ENCODE data around the gene HIPK2. TPM values are rescaled to one million over a fixed set of nuclear protein-coding genes. Genes with fewer than 3 reads are reported as not detected.

HIPK2 gene
- polyA plus RNA-seq, 1 donor (not counting 4 experiments of a cell fraction or from before 2014, with no cell fraction given): 5.8 TPM

DNA sequence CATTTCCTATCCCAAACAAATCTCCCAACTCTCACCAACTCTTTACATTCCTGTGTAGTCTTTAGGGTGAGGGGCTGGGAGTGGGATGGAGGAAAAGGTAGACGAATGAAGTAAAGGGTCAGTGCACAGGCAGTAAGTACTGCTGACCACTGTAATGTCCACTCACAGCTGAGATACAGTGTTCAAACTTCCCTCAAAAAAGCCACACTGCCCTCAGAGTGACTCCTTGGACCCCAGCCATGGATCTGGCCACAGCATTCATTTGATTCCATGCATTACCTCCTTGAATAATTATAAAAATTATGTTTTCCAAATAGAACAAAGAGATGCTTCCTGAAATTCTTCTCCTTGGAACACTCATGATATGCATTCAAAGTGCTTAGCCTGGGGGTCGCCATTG is 19.8 kb upstream of the HIPK2 start:
- no peaks in the 10 kb centered on the region for H4K20me1 ChIP-seq (ENCODE audit: control insufficient read depth, extremely low read depth, insufficient read depth, low read length)
- H3K4me1 ChIP-seq (ENCODE audit: control insufficient read depth, extremely low read depth, insufficient read depth, low read length): peaks cover 10% of the 10 kb centered on the region
- FAIRE-seq: no peak
- H3K4me2 ChIP-seq (ENCODE audit: control insufficient read depth, extremely low read depth, insufficient read depth, low read depth, low read length): no peak overlapping the region
- H3K79me2 ChIP-seq (ENCODE audit: control insufficient read depth, insufficient read depth, low read length): no peaks in the 10 kb centered on the region
- dilution Hi-C loops (cut with MboI; ENCODE audit: extremely low pct_ligation_motif_present, low sequenced_read_pairs): no loop called here
- no peaks in the 10 kb centered on the region for H3K36me3 ChIP-seq (ENCODE audit: control insufficient read depth in 2 of 2, extremely low read depth in 1 of 2, insufficient read depth in 2 of 2, low read length in 2 of 2)
- no peak overlapping the region for H3K27ac ChIP-seq (ENCODE audit: control insufficient read depth, insufficient read depth, low read length)
- DNase-seq (ENCODE audit: low read depth, low spot score): no peak
- TF ChIP-seq EZH2 (IDR thresholded peaks at IDR 0.05; ENCODE audit: low read length): no peak
- TF ChIP-seq, protein P1, sequence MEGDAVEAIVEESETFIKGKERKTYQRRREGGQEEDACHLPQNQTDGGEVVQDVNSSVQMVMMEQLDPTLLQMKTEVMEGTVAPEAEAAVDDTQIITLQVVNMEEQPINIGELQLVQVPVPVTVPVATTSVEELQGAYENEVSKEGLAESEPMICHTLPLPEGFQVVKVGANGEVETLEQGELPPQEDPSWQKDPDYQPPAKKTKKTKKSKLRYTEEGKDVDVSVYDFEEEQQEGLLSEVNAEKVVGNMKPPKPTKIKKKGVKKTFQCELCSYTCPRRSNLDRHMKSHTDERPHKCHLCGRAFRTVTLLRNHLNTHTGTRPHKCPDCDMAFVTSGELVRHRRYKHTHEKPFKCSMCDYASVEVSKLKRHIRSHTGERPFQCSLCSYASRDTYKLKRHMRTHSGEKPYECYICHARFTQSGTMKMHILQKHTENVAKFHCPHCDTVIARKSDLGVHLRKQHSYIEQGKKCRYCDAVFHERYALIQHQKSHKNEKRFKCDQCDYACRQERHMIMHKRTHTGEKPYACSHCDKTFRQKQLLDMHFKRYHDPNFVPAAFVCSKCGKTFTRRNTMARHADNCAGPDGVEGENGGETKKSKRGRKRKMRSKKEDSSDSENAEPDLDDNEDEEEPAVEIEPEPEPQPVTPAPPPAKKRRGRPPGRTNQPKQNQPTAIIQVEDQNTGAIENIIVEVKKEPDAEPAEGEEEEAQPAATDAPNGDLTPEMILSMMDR (optimal IDR thresholded peaks at IDR 0.05 in 1 of 3, IDR thresholded peaks at IDR 0.05 in 1 of 3, conservative IDR thresholded peaks at IDR 0.05 in 1 of 3; ENCODE audit: extremely low read depth in 1 of 3, insufficient read depth in 2 of 3, low read length in 3 of 3): no peak
- H3K4me3 ChIP-seq (ENCODE audit: control insufficient read depth in 2 of 3, extremely low read depth in 1 of 3, insufficient read depth in 2 of 3, low read depth in 1 of 3, low read length in 3 of 3): no peak overlapping the region
- no peaks in the 10 kb centered on the region for H3K9me3 ChIP-seq (ENCODE audit: control insufficient read depth, low read depth, low read length)
- H3K27me3 ChIP-seq (ENCODE audit: control insufficient read depth, extremely low read depth, insufficient read depth, low read length): no peaks in the 10 kb centered on the region
- no peak overlapping the region for H3K9ac ChIP-seq (ENCODE audit: control insufficient read depth, extremely low read depth, insufficient read depth, low read length)
- H3K9me1 ChIP-seq (ENCODE audit: control insufficient read depth, extremely low read depth, insufficient read depth, low read length): no peaks in the 10 kb centered on the region
- H2AFZ ChIP-seq (ENCODE audit: control insufficient read depth, low read length): no peak overlapping the region

DNA sequence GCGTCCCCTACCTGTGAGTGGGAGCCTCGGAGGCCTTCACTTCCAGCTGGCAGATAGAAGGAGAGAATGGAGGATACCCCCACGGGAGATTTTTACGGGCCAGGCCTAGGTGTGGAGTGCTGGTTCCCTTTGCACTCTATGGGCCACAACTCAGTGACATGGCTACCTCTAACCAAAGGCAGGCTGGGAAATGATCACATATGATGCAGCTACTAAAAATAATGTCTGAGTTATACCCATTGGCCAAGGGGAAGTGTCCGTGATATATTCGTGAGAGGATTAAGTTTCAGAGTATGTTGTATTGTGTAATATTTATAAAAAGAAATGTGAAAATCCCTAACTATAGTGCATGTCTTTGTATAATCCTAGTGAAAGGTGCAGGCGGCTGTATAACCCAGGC is 13.5 kb upstream of the HIPK2 start:
- H3K4me3 ChIP-seq (ENCODE audit: control insufficient read depth in 2 of 3, extremely low read depth in 1 of 3, insufficient read depth in 2 of 3, low read depth in 1 of 3, low read length in 3 of 3): no peak overlapping the region
- dilution Hi-C loops (cut with MboI; ENCODE audit: extremely low pct_ligation_motif_present, low sequenced_read_pairs): no loop called here
- no peak overlapping the region for H3K4me2 ChIP-seq (ENCODE audit: control insufficient read depth, extremely low read depth, insufficient read depth, low read depth, low read length)
- H3K36me3 ChIP-seq (ENCODE audit: control insufficient read depth in 2 of 2, extremely low read depth in 1 of 2, insufficient read depth in 2 of 2, low read length in 2 of 2): no peaks in the 10 kb centered on the region
- no peaks in the 10 kb centered on the region for H3K9me3 ChIP-seq (ENCODE audit: control insufficient read depth, low read depth, low read length)
- no peak for DNase-seq (ENCODE audit: low read depth, low spot score)
- H3K9ac ChIP-seq (ENCODE audit: control insufficient read depth, extremely low read depth, insufficient read depth, low read length): no peak overlapping the region
- no peaks in the 10 kb centered on the region for H3K9me1 ChIP-seq (ENCODE audit: control insufficient read depth, extremely low read depth, insufficient read depth, low read length)
- no peaks in the 10 kb centered on the region for H4K20me1 ChIP-seq (ENCODE audit: control insufficient read depth, extremely low read depth, insufficient read depth, low read length)
- H3K27me3 ChIP-seq (ENCODE audit: control insufficient read depth, extremely low read depth, insufficient read depth, low read length): no peaks in the 10 kb centered on the region
- no peak for FAIRE-seq
- H2AFZ ChIP-seq (ENCODE audit: control insufficient read depth, low read length): no peak overlapping the region
- no peaks in the 10 kb centered on the region for H3K4me1 ChIP-seq (ENCODE audit: control insufficient read depth, extremely low read depth, insufficient read depth, low read length)
- TF ChIP-seq, protein P1 (optimal IDR thresholded peaks at IDR 0.05 in 1 of 3, IDR thresholded peaks at IDR 0.05 in 1 of 3, conservative IDR thresholded peaks at IDR 0.05 in 1 of 3; ENCODE audit: extremely low read depth in 1 of 3, insufficient read depth in 2 of 3, low read length in 3 of 3): no peak
- TF ChIP-seq EZH2 (IDR thresholded peaks at IDR 0.05; ENCODE audit: low read length): no peak
- H3K79me2 ChIP-seq (ENCODE audit: control insufficient read depth, insufficient read depth, low read length): no peaks in the 10 kb centered on the region
- no peak overlapping the region for H3K27ac ChIP-seq (ENCODE audit: control insufficient read depth, insufficient read depth, low read length)
